ENCODE measurements around the gene FAM110A.
"Not testable (repeated sequence)": the region's sequence is repeated elsewhere in the genome, so short reads cannot be mapped to it uniquely, and the experiment has no call there.

DNA sequence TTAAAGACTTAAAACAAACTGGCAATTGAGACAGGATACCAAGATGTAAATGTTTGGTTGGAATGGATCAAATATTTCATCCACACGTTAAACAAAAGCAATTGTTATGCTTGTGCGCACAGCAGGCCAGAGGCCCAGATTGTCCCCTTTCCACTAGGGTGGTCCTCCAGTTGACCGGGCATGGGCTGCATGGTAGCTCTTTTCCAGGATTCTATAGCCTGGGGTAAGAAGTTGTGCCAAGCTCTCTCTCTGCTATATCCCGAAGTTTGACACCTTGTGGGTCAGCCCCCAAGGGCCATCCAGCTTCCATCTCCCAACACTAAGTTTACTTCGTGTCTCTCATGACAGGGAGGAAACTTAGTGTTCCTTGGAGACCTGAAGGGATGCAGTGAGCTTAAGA lies 34.8 kb upstream of the FAM110A start:
- TF ChIP-seq, protein P1, sequence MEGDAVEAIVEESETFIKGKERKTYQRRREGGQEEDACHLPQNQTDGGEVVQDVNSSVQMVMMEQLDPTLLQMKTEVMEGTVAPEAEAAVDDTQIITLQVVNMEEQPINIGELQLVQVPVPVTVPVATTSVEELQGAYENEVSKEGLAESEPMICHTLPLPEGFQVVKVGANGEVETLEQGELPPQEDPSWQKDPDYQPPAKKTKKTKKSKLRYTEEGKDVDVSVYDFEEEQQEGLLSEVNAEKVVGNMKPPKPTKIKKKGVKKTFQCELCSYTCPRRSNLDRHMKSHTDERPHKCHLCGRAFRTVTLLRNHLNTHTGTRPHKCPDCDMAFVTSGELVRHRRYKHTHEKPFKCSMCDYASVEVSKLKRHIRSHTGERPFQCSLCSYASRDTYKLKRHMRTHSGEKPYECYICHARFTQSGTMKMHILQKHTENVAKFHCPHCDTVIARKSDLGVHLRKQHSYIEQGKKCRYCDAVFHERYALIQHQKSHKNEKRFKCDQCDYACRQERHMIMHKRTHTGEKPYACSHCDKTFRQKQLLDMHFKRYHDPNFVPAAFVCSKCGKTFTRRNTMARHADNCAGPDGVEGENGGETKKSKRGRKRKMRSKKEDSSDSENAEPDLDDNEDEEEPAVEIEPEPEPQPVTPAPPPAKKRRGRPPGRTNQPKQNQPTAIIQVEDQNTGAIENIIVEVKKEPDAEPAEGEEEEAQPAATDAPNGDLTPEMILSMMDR (conservative IDR thresholded peaks at IDR 0.05; ENCODE audit: low read length): not testable (repeated sequence)
- TF ChIP-seq EZH2phosphoT487 (IDR thresholded peaks at IDR 0.05; ENCODE audit: borderline replicate concordance): not testable (repeated sequence)
